ENCODE measurements around the gene FOXN3.
"Not testable (repeated sequence)": the region's sequence is repeated elsewhere in the genome, so short reads cannot be mapped to it uniquely, and the experiment has no call there.

FOXN3 gene

GRCh38 chr14:89112720-89113119, 304.3 kb downstream of the FOXN3 start:
- no peak for FAIRE-seq

- not testable (repeated sequence) for FAIRE-seq
Observed at GRCh38 chr14:89111766-89112543, 305.1 kb downstream of the FOXN3 start.

DNA sequence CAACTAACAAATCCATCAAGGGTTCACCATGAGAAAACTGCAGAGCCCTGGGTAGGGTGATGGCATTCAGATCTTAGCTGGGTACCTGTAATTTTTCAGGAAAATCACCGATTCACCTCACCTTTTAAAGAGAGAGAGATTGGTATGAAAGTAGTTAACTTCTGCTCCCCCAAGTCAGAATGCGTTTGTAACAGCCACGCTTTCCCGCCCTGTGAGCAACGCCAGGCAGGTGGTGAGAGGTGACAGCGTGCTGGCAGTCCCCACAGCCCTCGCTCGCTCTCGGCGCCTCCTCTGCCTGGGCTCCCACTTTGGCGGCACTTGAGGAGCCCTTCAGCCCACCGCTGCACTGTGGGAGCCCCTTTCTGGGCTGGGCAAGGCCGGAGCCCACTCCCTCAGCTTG, 305.8 kb downstream of the FOXN3 start:
- not testable (repeated sequence) for FAIRE-seq

DNA sequence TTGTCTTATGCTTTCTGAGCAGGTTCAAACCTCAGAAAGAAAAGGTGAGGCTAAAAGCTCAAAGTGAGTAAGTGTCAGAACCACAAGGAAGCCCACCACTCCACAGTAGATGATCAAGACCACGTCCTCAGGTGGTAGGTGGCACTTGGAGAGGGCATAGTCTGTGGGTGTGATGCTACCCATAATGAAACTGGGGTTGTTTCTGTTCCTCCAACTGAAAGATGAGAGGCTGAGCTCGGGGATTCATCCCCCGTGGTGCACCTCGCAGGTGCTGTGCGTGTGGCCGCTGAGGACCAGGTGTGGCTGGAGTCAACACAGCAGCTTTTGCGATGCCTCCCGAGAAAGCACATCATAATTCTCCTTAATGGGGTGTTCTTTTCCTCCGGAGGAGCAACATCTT, 306.9 kb downstream of the FOXN3 start:
- FAIRE-seq, result no peak

- FAIRE-seq, result no peak
Observed at GRCh38 chr14:89108608-89109007, 308.4 kb downstream of the FOXN3 start.

DNA sequence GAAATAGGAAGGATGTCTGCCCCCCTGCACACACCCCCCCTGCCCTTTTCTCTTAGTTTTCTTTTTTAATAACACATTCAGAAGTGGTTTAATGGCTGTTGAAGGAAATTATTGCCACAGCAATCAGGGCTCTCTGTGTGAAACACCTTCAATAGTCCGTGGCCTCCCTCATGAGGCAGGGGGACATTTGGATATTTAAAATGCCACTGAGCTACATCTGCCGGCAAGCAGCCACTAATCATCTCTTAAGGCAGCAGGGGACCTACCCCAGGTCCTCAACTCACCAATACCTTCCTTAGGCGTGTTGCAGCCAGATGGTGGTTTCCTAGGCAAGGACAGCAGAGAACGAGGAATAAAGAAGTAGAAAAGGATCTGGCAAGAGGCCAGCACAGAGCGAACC, 309.4 kb downstream of the FOXN3 start:
- FAIRE-seq, result no peak

Measured in endometrium (tissue), 2 donors.